NCI-H146 (cell line): Measurements from ENCODE around the gene SETD7.

Experiments used
- DNase-seq: peaks from one replicate; lab custom pipeline; 2025; lab: John Stamatoyannopoulos, UW

Gene SETD7

GRCh38 chr4:139556071-139556723, at the start of gene SETD7:
Gene SETD7, minus strand, starts transcription at chr4:139556219. Its CDS starts 82 bp downstream, at chr4:139556137.
- peak; percentile 72 for DNase-seq

GRCh38 chr4:139605516-139605915, 49.5 kb upstream of the SETD7 start:
- no peak for DNase-seq

DNA sequence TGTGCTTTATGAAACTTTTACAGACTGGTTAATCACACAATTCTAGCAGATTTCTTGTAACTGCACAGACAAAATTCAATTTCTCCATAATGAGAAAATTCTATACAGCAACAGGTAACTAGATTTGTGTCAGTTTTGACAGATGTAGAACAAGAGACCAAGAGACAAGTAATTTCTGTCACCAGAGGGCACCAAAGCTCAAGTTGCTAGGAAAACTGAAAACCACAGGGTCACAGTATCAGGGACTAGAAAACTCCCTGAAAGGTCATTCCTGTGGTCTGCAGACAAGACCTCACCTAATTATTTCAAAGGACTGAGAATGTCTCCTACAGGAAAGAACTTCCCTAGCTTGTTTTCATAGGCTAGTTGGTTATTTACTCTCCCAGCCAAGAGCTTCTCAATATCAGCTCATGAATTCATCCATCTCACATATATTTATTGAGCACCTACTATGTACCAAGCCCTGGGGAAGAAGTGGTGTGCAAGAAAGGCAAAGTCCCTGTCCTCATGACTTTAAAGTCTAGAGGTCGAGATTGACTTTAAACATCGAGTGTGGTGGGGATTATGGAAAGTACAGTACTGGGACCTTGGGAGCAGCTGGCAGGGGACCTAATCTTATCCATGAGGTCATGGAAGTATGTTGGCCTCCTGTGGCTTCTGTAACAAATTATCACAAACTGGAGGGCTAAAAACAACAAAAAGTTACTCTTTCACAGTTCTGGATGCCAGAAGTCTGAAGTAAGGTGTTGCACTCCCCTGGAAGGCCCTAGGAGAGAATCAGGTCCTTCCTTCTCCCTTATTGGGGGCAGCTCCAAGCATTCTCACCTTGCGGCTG, 47.8 kb upstream of the SETD7 start:
- peak; percentile 48 for DNase-seq

GRCh38 chr4:139602776-139603360, 46.8 kb upstream of the SETD7 start:
- DNase-seq, result no peak

DNA sequence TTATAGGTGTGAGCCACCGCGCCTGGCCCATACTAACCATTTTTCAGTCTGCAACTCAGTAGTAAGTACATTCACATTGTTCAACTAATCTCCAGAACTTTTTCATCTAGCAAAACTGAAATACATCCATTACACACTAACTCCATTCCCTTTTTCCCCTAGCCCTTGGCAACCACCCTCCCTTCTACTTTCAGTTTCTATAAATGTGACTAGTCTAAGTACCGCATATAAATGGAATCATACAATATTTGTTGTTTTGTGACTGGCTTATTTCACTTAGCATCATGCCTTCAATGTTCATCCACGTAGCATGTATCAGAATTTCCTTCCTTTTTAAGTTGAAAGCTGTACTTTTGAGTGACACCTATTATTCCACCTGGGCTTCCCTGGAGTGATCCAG, 44.6 kb upstream of the SETD7 start:
- DNase-seq, result no peak

DNA sequence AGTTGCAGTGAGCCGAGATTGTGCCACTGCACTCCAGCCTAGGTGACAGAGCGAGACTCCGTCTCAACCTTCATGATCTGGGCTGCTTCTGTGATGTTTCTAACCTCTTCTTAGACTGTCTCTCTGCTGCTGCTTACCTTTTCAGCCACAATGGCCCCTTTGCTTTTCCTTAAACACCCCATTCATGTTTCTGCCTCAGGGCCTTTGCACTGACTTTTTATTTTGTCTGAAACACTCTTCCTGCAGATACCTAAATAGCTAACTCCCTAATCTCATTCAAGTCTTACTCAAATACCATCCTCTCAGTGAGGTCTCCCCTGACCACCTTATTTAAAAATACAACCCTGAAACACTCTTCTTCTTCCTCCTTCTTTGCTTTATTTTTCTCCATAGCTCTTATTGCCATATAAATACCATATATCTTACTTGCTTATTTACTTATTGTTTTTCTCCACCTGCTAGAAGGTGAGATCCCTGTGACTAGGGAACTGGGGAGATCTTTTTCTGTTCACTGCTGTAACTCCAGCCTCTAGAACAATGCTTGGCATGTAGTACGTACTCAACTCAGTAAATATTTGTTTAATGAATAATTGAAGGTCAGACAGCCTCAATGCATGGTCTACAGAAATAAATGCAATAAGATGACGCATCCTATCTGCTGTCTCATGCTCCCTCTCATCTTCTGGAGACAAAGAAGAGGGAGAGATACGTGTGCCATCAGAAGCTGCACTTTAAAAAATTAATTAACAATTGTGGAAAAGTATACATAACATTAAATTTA, 43.8 kb upstream of the SETD7 start:
- DNase-seq, result peak; percentile 42

DNA sequence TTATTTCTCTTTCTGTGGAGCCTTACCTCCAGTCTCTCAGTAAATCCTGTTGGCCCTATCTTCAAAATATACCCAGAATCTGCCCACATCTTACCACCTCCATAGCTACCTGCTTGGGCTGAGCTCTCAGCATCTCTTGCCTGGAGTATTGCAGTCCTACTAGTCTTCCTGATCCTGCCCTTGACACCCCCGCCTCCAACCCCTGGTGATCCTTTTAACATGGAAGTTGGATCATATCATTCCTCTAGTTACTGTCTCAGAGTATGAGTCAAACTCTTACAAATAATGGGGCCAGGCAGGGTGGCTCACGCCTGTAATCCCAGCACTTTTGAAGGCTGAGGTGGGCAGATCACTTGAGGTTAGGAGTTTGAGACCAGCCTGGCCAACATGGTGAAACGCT, 43.1 kb upstream of the SETD7 start:
- DNase-seq, result no peak

GRCh38 chr4:139596684-139597279, 40.8 kb upstream of the SETD7 start:
- no peak for DNase-seq

- no peak for DNase-seq
Measured at GRCh38 chr4:139596034-139596683, 40.1 kb upstream of the SETD7 start.

GRCh38 chr4:139594591-139595185, 38.7 kb upstream of the SETD7 start:
- no peak for DNase-seq

GRCh38 chr4:139593091-139593564, 37.1 kb upstream of the SETD7 start:
- DNase-seq, result no peak

- DNase-seq, result no peak
Measured at GRCh38 chr4:139589336-139590018, 33.5 kb upstream of the SETD7 start.

DNA sequence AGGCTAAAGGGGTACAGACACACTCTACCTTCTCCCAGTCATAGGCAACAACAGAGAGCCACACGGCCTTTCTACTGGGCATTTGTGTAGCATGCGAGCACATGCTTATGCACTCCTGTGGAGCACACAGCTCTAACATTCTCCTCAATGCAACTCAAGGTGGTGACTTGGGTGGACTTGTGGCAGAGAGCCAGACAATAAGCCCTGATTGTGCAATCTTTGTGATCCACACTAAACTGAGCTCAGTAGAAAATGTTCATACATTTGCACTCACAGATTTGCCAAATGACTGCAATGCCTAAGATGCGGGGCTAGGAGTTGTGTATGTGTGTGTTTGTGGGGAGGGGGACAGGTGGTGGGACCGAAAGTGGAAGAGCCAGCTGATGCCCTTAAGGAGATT, 31.4 kb upstream of the SETD7 start:
- DNase-seq, result no peak

GRCh38 chr4:139585473-139585872, 29.5 kb upstream of the SETD7 start:
- no peak for DNase-seq

DNA sequence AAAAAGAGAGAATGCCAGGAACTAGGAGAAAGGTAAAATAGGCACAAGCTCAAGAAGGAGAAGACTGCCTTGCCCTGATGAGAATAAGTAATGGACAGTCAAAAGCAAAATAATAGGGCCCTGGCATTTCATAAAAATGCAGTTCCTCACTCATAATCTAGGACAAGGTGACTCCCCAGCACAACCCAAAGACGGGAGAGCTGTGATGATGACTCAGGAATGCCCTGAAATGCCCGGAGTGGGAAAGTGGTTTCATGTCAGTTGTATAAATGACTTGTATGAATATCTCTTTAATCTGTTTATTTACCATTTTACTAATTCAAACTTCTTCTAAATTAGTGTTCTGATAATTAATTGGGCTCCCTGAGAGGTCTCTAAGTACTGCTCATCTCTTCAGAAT, 28.8 kb upstream of the SETD7 start:
- no peak for DNase-seq

- no peak for DNase-seq
Measured at GRCh38 chr4:139584013-139584412, 28.0 kb upstream of the SETD7 start.

GRCh38 chr4:139582044-139582443, 26.0 kb upstream of the SETD7 start:
- DNase-seq, result no peak

DNA sequence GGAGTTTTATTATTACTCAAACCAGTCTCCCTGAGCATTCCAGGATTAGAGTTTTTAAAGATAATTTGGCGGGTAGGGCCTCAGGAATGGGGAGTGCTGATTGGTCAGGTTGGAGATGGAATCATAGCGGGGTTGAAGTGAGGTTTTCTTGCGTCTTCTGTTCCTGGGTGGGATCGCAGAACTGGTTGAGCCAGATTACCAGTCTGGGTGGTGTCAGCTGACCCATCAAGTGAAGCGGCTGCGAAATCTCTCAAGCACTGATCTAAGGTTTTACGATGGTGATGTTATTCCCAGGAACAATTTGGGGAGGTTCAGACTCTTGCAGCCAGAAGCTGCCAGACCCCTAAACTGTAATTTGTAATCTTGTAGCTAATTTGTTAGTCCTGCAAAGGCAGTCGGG, 25.1 kb upstream of the SETD7 start:
- DNase-seq, result no peak

DNA sequence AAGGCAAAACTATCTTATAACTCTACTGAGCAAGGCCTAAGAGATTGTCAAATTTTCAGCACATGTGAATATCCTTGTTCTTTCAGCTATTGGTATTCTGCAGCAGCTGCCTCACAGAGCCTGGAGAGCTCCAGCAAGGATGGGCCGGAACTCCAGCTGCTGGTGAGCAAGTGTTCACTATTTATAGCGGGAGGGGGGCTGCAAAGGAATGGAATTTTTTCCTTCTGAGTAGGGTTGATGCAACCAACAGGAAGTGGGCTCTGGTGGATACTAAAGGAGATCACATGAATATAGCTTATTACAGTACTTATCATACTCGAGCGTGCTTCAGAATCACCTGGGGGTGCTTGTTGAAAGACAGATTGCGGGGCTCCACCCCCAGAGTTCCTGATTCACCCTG, 20.2 kb upstream of the SETD7 start:
- no peak for DNase-seq

DNA sequence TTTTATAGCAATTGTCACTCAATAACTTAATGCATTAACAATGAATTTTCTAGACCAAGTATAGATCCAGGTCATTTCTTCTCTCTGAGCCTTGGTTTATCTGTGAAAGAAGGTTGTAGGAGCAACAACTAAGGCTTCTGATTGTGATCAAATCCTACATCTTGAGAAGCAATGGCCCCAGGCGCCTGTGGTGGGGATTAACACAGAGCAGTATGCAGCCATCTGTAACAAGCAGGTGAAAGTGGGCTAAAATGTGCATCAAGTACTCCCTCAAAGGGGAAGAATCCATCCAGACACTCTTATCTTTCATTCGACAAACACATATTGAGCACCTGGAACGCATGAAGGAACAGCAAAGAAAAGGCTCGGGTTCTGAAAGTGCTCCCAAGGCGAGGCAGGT, 19.1 kb upstream of the SETD7 start:
- DNase-seq, result no peak
